ENCODE data around the gene LSM14B.
A peak's percentile ranks its signal among the peaks of the same experiment; 100 is the strongest.
"Not testable (repeated sequence)": the region's sequence is repeated elsewhere in the genome, so short reads cannot be mapped to it uniquely, and the experiment has no call there.

Gene LSM14B

DNA sequence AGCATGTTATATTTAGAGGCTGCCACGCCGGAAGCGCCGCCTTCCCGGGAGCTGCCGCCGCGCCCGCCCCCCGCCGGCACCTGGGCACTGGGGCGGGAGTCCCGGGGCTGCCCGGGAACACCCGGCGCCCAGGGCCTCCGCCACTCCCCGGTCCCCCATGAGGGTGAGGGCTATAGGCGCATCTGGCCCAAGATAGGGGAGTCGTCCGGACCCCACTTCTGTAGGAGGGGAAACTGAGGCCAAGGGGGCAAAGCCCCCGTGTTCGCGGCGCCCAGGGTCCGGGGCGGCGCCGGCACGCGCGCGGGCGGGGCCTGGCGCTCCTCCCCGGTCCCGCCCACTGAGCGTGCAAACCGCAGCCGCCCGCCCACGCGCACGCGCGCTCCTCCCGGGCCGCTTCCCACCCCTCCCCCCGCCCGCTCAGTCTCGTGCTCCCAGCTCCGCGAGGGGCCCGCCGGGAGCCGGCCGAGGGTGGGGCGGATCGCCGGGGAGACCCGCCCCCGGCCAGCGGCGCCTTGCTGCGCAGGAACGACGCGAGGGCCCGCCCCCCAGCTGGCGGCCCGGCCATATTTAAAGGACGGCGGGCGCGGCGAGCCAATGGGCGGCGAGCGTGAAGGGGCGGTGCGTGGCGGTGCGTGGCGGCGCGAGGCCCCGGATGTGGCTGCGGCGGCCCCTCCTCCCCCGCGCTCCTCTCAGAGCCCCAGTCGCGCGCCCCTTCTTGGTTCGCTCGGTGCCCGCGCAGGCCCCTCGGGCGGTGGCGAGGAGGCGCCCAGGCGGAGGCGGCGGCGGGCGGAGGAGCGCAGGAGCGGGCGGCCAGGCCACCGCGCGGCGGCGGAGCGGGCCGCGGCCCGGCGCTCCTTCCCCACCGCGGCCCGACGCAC lies at the start of gene LSM14B:
LSM14B (plus strand) TSS at position 700 of the 878 bp plus-strand sequence. CDS start 192 bp downstream, outside the sequence.
- peak; percentile 99 for DNase-seq

DNA sequence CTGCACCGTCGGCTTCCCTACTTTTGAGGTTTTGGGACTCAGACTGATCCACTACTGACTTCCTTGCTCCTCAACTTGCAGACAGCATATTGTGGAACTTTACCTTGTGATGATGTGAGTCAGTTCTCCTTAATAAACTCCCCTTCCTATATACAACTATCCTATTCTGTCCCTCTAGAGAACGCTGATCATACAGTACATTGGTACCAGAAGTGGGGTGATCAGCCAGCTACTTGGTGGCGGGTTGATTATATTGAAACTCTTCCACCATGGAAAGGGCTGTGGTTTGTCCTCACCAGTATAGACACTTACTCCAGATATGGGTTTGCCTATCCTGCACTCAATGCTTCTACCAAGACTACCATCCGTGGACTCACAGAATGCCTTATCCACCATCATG lies 49.0 kb upstream of the LSM14B start:
- no peak for DNase-seq

DNA sequence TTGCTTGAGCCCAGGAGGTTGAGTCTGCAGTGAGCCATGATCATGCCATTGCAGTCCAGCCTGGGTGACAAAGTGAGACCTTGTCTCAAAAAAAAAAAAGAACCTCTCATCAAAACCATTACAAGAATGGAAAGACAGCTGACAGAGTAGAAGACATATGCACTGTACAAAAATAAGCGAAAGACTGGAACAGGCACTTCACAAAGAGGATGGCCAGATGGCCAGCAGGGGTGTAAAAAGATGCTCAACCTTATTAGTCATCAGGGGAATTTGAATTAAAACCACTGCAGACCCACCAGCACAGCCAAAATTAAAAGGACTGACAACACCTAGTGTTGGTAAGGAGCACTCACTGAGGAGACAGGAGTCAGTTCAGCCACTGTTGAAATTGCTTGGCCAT lies 43.1 kb upstream of the LSM14B start:
- DNase-seq, result no peak

DNA sequence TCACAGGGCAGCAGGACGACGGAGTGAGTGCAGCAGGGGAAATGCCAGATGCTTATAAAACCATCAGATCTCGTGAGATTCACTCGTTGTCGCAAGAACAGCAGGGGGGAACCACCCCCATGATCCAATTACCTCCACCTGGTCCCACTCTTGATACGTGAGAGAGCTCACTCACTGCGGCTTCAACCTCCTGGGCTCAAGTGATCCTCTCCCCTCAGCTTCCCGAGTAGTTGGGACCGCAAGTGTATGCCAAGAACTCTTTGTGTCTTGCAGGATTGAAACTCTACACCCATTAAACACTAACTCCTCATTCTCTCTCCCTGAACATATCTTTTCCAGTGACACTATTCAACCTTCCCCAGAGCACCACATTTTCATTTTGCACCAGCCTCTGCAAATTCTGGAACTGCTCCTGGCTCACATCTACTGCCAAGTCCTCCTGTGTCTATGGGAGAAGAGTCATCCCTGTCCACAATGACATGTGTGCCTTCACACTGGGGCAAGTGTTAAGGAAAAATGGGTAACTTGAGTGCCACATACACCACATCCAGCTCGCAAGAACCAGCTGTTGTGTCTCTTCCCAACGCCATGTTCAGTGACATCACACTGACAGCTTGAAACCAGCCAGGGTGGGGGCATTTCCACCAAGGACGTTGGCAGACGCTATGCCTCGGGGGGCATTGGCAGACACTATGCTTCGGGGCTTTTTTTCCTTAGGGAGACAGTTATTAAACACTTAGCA lies 41.9 kb upstream of the LSM14B start:
- DNase-seq, result no peak

DNA sequence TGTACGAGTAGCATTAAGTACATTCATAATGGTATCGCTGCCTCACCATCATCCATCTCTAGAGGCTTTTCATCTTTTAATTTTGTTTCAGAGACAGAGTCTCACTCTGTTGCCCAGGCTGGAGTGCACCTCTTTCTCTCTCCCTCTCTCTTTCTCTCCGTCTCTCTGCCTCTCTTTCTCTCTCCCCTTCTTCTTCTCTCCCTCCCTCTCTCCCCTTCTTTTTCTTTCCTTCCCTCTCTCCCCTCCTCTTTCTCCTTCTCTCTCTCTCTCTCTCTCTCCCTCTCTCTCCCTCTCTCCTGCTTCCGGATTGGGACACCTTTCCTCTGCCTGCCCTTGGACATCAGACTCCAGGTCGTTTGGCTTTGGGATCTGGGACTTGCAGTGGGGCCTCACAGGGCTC lies 39.0 kb upstream of the LSM14B start:
- no peak for DNase-seq

DNA sequence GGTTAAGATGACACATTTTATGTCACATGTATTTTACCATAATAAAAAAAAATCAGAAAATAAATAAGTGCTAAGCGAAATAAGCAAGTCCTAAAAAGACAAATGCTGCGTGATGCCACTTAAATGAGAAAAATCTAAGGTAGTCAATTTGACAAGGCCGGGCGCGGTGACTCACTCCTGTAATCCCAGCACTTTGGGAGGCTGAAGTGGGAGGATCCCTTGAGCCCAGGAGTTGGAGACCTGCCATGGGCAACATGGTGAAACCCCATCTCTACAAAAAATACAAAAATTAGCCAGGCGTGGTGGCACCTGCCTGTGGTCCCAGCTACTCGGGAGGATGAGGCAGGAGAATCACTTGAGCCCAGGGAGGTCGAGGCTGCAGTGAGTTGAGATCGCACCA lies 38.1 kb upstream of the LSM14B start:
- not testable (repeated sequence) for DNase-seq

DNA sequence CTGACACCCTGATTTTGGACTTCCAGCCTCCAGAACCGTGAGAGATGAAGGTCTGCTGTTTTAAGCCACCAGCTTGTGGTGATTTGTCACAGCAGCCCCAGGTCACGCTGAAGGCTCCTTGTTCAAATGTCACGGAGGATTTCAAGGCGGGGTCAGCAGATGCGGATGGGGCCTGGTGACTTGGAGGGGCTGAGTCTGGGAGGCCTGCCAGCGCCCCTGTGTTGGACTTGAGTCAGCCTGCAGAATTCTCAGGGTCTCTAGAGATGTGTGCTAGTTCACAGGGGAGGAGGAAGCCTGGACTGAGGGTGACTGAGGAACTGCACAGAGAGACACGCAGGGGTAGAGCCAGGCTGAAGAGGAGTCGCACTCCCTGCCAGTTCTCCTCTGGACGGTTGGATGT lies 37.1 kb upstream of the LSM14B start:
- DNase-seq, result no peak

DNA sequence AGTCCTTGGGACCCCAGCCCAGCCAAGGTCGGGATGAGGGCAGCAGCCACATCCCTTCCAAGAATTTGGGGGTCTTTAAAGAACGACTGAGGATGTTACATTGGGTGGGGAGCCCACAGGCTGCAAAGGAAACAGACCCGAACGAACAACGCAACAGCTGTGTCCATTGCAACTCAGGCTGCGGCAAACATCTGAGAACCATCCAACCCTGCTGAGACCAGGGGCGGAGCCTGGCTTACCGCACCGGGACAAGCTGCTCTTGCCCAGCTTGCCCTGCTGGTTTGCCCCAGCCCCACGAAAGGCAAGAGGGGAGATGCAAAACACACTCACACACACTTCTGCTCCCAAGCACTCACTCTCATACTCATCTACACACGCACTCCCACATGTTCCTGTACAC lies 35.0 kb upstream of the LSM14B start:
- DNase-seq, result no peak

DNA sequence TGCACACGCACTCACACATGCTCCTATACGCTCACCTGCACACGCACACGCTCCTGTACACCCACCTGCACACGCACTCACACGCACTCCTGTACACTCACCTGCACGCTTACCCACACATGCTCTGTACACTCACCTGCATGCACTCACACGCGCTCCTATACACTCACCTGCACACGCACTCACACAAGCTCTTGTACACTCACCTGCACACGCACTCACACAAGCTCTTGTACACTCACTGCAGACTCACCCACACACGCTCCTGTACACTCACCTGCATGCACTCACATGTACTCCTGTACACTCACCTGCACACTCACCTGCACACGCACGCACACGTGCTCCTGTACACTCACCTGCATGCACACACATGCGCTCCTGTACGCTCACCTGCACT lies 34.6 kb upstream of the LSM14B start:
- DNase-seq, result no peak

DNA sequence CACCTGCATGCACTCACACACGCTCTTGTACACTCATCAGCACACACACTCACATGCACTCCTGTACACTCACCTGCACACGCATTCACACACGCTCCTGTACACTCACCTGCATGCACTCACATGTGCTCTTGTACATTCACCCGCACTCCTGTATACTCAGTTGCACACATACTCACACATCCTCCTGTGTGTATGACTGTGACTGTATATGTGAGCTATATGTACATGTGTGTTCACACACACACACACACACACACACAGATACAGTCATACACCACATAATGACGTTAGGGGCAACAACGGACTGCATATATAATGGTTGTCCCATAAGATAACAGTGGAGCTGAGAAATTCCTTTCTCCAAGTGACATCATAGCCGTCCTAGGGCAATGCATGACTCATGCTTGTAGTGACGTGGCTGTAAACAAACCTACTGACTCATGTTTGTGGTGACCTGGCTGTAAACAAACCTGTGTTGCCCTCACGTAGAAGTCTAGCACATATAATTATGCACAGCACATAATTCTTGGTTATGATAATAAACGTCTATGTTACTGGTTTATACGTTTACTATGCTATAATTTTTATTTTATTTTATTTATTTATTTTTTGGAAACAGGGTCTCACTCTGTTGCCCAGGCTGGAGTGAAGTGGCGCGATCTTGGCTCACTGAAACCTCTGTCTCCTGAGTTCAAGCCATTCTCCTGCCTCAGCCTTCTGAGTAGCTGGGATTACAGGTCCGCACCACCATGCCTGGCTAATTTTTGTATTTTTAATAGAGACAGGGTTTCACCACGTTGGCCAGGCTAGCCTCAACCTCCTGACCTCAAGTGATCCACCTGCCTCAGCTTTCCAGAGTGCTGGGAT lies 33.8 kb upstream of the LSM14B start:
- DNase-seq, result no peak

DNA sequence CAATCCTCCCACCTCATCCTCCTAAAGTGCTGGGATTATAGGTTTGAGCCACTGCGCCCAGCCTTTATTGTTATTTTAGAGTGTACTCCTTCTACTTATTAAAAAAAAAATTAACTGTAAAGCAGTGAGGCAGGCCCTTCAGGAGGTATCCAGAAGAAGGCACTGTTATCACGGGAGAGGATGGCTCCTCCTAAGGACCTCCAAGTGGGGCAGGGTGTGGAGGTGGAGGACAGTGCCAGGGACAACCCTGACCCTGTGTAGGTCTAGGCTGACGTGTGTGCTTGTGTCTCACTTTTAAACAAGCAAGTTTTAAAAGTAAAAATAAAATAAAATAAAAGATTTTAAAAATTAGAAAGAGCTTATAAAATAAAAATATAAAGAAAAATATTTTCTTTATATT lies 32.9 kb upstream of the LSM14B start:
- no peak for DNase-seq

DNA sequence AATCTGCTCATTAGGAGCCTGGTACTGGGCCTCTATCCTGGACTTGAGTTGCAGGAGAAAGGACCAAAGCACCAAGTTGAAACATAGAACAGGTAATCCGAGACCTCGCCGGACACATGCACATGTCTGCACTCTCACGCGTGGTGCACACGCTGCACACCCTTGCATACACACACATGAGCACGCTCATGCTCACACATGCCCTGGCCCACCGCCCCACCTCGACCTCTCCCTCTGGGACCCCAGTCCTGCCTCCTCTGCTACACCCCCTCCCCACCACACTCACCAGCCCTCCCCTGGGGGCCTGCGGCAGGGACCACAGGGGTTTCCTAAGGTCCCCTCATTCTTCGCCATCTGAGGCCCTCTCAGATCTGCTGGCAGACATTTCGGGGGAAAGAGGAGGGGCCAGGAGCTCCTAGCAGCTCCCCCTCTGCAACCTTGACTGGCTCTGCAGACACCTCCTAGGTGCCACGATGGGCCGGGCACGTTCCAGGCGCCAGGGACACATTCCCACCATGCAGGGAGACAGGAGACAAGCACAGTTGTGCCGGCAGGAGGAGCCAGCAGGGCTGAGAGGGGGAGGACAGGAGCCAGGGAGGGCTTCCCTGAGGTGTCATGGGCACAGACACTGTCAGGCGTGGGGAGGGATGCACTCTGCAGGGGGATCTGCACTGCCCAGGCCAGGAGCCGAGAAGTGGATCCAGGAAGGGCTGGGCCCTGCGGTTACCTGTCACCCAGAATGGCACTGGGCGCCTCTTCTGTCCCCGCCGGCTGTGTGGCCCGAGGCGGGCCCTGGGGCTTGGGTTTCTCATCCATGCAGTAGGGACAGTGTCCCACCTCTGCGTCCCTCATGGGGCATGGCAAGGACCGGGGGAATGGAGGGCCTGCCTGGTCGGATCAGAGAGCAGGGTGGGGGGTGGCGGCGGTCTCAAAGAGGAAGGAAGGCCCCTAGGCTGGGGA lies 25.6 kb upstream of the LSM14B start:
- DNase-seq, result no peak

DNA sequence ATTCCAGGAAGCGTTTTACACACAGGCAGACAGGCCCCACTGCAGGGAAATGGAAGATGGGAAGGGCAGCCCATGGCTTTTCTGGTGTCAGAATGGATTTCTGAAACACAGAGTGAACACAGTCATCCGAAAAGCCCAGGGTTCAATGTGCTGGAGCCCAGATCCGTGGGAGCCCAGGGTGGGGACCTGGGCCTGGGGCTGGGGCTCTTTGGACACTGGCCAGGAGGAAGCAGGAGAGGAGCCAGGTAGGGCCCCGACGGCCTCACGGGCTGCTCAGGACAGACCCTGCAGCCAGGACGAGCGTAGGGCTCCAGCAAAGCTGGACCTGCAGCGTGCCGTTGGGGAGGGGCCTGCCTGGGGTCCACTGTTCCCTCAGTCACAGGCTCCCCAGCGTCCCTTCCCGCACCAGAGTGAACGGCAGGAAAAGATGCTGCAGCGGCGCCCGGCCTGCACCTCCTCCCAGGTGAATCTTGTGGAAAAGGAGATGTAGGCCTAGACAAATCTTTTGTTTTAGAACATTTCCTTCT lies 24.3 kb upstream of the LSM14B start:
- DNase-seq, result no peak

DNA sequence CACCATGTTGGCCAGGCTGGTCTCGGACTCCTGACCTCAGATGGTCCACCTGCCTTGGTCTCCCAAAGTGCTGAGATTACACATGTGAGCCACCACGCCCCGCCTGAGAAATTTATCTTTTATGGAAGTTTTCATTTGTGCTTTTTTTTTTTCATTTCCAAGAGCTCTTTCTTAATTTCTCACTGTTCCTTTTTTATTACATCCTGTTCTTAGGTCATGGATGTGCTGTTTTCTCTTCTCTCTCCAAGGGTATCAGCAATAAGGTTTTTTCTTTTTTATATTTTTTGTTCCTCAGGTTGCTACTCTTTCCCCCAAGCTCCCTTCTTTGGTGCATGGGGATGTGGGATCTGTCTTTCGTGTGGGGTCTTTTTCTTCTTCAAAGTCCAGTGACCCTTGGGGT lies 21.2 kb upstream of the LSM14B start:
- DNase-seq, result no peak

DNA sequence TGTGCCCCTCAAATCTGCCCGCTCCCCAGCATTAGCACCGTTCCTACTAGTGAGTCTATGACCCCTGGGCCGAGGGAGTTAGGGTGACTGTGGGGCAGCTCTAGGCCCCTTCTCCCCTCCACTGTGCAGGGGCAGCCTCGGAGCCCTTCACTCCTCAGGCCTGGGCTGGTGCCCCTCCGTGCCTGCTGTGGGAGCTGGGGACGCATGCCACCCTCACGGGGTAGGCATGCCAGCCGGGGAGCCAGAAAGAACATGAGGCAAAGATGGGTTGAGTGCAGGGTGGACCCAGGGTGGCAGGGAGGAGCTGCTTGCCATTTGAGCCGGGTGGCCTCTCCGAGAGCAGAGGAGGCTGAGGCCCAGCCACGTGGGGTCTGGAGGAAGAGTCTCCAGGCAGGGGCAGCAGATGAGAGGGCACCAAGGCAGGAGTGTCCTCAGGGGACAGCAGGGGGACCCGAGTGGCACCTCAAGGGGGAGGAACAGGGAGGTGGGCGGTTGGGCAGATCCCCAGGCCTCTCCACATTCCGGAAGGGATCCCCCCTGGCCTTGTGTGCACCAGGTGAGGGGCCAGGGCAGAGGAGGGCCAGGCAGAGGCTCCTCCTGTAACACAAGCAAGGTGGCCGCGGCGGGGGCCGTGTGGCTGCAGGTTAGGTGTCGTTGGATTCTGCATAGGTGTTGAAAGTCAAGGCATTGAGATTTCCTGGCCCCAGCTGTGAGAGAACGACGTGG lies 18.6 kb upstream of the LSM14B start:
- no peak for DNase-seq

DNA sequence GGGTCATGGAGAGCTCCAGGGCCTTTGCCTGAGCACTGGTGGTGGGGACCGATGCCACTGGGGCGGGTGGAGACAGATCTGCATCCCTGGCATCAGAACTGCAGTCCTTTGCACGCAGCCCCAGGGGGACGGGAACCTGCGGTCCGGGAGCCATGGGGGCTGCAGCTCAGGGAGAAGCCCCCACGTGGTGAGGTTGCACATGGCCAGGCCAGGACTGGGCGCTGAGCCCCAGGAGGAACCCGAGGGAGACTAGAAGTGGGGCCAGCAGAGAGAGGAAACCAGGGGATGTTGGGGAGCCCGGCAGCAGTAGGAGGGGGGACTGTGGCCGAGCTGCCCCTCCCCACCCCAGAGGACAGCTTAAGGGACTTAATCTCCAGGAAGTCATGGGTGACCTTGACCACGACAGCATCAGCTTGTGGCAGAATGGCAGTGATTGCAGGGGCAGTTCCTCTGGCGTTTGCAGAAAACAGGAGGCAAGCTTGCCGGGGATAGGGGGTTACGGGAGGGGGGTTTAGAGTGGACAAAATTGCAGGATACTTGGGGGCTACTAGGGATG lies 18.0 kb upstream of the LSM14B start:
- no peak for DNase-seq

DNA sequence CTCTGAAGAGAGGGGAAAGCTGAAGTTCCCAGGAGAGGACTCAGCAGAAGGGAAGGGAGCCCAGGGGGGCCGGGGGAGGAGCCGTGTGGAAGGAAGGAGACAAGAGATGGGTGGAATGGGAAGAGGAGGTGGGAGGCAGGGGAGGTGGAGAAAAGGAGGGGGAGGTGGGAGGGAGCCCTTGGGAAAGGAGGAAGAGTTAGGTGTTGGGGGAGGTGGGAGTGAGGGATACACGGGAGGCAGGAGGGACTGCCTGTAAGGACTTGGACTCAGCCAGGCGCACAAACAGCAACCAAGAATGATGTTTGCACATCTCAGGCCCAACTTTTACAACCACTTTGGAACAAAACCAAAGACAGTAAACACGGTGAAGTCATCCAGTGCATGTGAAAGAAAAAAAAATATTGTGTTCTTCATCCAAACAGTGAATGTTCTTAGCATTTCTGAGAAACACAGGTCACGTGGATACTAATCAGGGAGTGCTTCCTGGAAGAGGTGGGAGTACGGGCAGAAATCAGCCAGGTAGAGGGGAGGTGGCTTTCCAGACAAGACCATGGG lies 17.4 kb upstream of the LSM14B start:
- DNase-seq, result no peak

DNA sequence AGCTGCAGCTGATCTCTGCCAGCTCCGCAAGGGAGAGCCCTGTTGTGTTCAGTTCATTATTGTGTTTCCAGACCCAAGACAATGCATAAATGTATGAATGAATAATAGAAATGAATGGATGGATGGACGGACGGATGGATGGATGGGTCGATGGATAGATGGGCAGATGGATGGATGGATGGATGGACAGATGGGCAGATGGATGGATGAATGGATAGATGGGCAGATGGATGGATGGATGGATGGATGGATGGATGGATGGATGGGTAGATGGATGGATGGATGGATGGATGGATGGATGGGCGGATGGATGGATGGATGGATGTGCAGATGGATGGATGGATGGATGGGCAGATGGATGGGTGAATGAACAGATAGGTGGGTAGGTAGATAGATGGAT lies 16.7 kb upstream of the LSM14B start:
- no peak for DNase-seq

DNA sequence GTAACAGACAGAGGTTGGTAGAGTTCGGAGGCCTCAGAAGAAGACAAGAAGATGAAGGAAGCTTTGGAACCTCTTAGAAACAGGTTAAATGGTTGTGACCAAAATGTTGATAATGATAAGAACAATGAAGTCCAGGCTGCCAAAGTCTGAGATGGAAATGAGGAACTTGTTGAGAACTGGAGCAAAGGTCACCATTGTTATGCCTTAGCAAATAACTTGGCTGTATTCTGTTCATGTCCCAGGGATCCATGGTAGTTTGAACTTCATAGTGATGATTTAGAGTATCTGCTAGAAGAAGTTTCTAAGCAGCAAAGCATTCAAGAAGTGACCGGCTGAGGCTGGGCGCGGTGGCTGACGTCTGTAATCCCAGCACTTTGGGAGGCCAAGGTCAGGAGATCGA lies 11.1 kb upstream of the LSM14B start:
- DNase-seq, result no peak

DNA sequence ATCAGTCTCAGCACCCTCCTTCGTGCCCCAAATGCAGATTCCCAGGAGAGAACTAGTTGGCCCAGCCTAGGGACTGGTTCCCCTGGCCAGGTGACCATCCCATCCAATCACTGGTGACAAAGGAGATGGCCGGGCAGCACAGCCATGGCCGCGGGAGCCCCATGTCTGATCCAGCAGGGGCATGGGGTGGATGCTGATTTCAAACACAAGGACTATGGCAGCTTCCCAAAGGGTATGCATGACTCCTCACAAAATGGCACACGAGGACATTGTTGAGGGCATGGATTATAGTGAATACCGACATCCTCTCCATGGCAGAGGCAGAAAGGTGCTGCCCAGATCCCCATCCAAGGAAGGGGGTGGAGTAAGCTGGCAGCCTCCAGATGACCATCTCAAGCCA lies 9.9 kb upstream of the LSM14B start:
- no peak for DNase-seq

DNA sequence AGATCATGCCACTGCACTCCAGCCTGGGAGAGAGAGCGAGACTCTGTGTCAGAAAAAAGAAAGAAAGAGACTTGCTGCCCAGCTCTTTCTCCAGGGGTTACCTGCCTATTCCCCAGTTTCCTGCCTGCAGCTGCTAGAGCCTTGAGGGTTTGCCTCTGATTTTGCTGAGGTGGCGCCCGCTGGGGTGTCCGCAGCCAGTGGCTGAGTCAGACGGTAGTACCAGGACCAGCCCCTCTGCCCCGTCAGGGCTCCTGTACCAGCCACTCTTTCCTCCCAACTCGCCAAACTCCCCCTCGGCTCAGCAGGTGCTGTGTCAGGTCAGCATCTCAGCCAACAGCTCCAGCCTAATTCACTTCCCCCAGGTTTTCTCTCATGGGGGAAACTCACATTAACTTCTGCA lies 7.4 kb upstream of the LSM14B start:
- DNase-seq, result no peak

Measured in NCI-H345 (cell line).